ENCODE data around the gene SFXN3.

Gene SFXN3

GRCh38 chr10:101046332-101047238 lies 15.6 kb downstream of the SFXN3 start:
- in situ Hi-C loops (cut with HindIII; ENCODE audit: low pct_ligation_motif_present, low sequenced_read_pairs) = no loop called here
- Histone ChIP-seq H3K27me3 (replicated peaks) (peaks cover 28% of the 10 kb centered on the region), H3K27ac (no peak overlapping the region), H3K4me3 (ENCODE audit: low read depth, low read length) (no peak overlapping the region), H3K36me3 (replicated peaks) (peaks cover 3% of the 10 kb centered on the region)
- peak; percentile 37 for TF ChIP-seq CTCF (IDR thresholded peaks at IDR 0.05; ENCODE audit: low read depth, low read length, missing control alignments)
- no peak for DNase-seq

GRCh38 chr10:101047268-101047667 lies 16.2 kb downstream of the SFXN3 start:
- DNase-seq = no peak
- no peak overlapping the region for H3K4me3 ChIP-seq (ENCODE audit: low read depth, low read length)
- peaks cover 28% of the 10 kb centered on the region for H3K27me3 ChIP-seq (replicated peaks)
- in situ Hi-C loops (cut with HindIII; ENCODE audit: low pct_ligation_motif_present, low sequenced_read_pairs) = no loop called here
- TF ChIP-seq CTCF (IDR thresholded peaks at IDR 0.05; ENCODE audit: low read depth, low read length, missing control alignments) = no peak
- no peak overlapping the region for H3K27ac ChIP-seq
- no peaks in the 10 kb centered on the region for H3K36me3 ChIP-seq (replicated peaks)

GRCh38 chr10:101047961-101048892 lies 17.2 kb downstream of the SFXN3 start:
- in situ Hi-C loops (cut with HindIII; ENCODE audit: low pct_ligation_motif_present, low sequenced_read_pairs) = no loop called here
- H3K4me3 ChIP-seq (ENCODE audit: low read depth, low read length) = no peak overlapping the region
- H3K36me3 ChIP-seq (replicated peaks) = no peaks in the 10 kb centered on the region

DNA sequence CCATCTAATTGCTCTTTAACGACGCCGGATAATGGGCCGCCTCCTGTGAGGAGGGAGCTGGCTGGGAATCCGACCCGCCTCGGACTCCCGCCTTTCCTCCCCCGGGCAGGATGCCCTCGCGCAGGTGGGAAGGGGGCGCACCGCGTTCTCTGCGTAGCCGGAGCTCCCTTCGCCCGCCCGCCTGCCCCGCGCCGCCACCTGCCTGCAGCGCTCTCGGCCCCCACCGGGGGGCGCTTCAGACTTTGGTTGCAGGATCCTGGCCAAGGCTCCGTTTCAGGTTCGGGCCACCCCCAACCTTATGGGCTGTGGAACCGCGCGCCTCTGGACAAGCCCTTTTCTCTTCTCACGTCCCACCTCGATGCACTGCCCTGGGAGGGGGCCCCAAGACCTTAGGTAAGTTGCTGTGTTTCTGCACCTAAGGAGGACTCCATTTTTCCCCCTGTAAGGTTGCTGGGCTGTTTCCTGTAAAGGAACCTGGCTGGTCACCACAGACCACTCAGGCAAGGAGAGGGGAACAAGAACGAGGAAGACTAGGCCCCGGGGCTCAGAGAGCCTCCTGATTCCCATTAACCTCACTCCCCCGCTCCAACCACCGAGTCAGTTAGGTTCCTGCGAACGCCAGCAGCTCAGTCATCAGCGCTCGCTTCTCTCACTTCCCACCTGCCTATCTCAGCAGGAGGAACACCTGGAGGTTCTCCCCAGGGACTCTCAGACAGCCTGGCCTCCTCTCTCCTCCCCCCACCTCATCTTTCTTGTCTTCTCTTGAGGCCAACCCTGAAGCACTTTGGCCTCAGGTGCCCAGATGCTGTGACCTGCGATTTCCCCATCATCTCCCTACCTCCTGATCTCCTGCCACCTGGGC lies 19.4 kb downstream of the SFXN3 start:
- in situ Hi-C loops (cut with HindIII; ENCODE audit: low pct_ligation_motif_present, low sequenced_read_pairs) = no loop called here

More at GRCh38 chr10:101047961-101048892, 17.2 kb downstream of the SFXN3 start:
- peak; percentile 30 for TF ChIP-seq CTCF (IDR thresholded peaks at IDR 0.05; ENCODE audit: low read depth, low read length, missing control alignments)
- DNase-seq = no peak
- Histone ChIP-seq H3K27ac (no peak overlapping the region), H3K27me3 (replicated peaks) (peaks cover 28% of the 10 kb centered on the region)

More for the DNA sequence above, 19.4 kb downstream of the SFXN3 start:
- DNase-seq = peak; percentile 33
- H3K27ac ChIP-seq = no peak overlapping the region
- no peak overlapping the region for H3K4me3 ChIP-seq (ENCODE audit: low read depth, low read length)
- H3K36me3 ChIP-seq (replicated peaks) = no peaks in the 10 kb centered on the region
- peaks cover 28% of the 10 kb centered on the region for H3K27me3 ChIP-seq (replicated peaks)
- peak; percentile 75 for TF ChIP-seq CTCF (IDR thresholded peaks at IDR 0.05; ENCODE audit: low read depth, low read length, missing control alignments)

All from brain microvascular endothelial cell (primary cell).